Measurements from ENCODE around the gene RGS7BP. TPM values are rescaled to one million over a fixed set of nuclear protein-coding genes. Genes with fewer than 3 reads are reported as not detected.

Gene RGS7BP
- total and polyA plus RNA-seq, 9 donors, result 1.4 to 6.5 (median 4.3) TPM

- Histone ChIP-seq H3K27ac (no peak overlapping the region), H3K9me3 (no peaks in the 10 kb centered on the region), H3K36me3 (no peaks in the 10 kb centered on the region), H3K27me3 (no peaks in the 10 kb centered on the region), H3K4me3 (no peak overlapping the region), H3K4me1 (ENCODE audit: insufficient read depth) (no peaks in the 10 kb centered on the region)
- intact Hi-C loops (cut with DNase I), result no loop called here
- DNase-seq, result no peak
- TF ChIP-seq EP300 (IDR thresholded peaks at IDR 0.05), result no peak
- no peak for TF ChIP-seq CTCF (IDR thresholded peaks at IDR 0.05)
- no peak for TF ChIP-seq POLR2A (IDR thresholded peaks at IDR 0.05)
- WGBS, 3 donors, result 30 to 40% (median 37%) methylated on average over 1 of the region's 1 CpG
Observed at GRCh38 chr5:64625678-64626077, 119.9 kb downstream of the RGS7BP start.

- Histone ChIP-seq H3K27ac (no peak overlapping the region), H3K9me3 (no peaks in the 10 kb centered on the region), H3K36me3 (no peaks in the 10 kb centered on the region), H3K27me3 (no peaks in the 10 kb centered on the region), H3K4me1 (ENCODE audit: insufficient read depth) (no peaks in the 10 kb centered on the region), H3K4me3 (no peak overlapping the region)
- DNase-seq, result no peak
- TF ChIP-seq CTCF (IDR thresholded peaks at IDR 0.05), result no peak
- no peak for TF ChIP-seq EP300 (IDR thresholded peaks at IDR 0.05)
- TF ChIP-seq POLR2A (IDR thresholded peaks at IDR 0.05), result no peak
- WGBS, 3 donors, result 73 to 79% (median 74%) methylated on average over 2 of the region's 2 CpGs
- intact Hi-C loops (cut with DNase I), result no loop called here
Observed at GRCh38 chr5:64628901-64629300, 123.1 kb downstream of the RGS7BP start.

- no peaks in the 10 kb centered on the region for H3K27me3 ChIP-seq
- no peak overlapping the region for H3K4me3 ChIP-seq
- no peaks in the 10 kb centered on the region for H3K36me3 ChIP-seq
- H3K9me3 ChIP-seq, result no peaks in the 10 kb centered on the region
- WGBS, 3 donors, result 75 to 95% (median 86%) methylated on average over 2 of the region's 2 CpGs
- H3K4me1 ChIP-seq (ENCODE audit: insufficient read depth), result no peaks in the 10 kb centered on the region
- H3K27ac ChIP-seq, result no peak overlapping the region
- DNase-seq, result no peak
- TF ChIP-seq EP300 (IDR thresholded peaks at IDR 0.05) (no peak), CTCF (IDR thresholded peaks at IDR 0.05) (no peak), POLR2A (IDR thresholded peaks at IDR 0.05) (no peak)
- intact Hi-C loops (cut with DNase I), result loop anchor here in 1 of 4 donors (10.0 kb wide), 1 partner anchor 855 kb away; the partner anchor contains the start of gene ADAMTS6
Observed at GRCh38 chr5:64629841-64630240, 124.0 kb downstream of the RGS7BP start.

GRCh38 chr5:64632251-64632650 lies 126.4 kb downstream of the RGS7BP start:
- 45 to 58% (median 54%) methylated on average over 3 of the region's 3 CpGs for WGBS, 3 donors
- intact Hi-C loops (cut with DNase I), result loop anchor here in 1 of 4 donors (10.0 kb wide), 1 partner anchor 853 kb away; the partner anchor contains the start of gene ADAMTS6

More at GRCh38 chr5:64632251-64632650, 126.4 kb downstream of the RGS7BP start:
- no peak overlapping the region for H3K27ac ChIP-seq
- TF ChIP-seq EP300 (IDR thresholded peaks at IDR 0.05), result no peak
- no peak for TF ChIP-seq POLR2A (IDR thresholded peaks at IDR 0.05)
- TF ChIP-seq CTCF (IDR thresholded peaks at IDR 0.05), result no peak
- no peaks in the 10 kb centered on the region for H3K27me3 ChIP-seq
- no peaks in the 10 kb centered on the region for H3K36me3 ChIP-seq
- H3K4me1 ChIP-seq (ENCODE audit: insufficient read depth), result no peaks in the 10 kb centered on the region
- no peak overlapping the region for H3K4me3 ChIP-seq
- no peak for DNase-seq
- H3K9me3 ChIP-seq, result no peaks in the 10 kb centered on the region
